NCI-H524 (cell line): ENCODE results near the gene DES.

Experiments
- DNase-seq, 2 experiments: peaks; one replicate each; lab custom pipeline; 2025; lab: John Stamatoyannopoulos, UW

The DES gene

DNA sequence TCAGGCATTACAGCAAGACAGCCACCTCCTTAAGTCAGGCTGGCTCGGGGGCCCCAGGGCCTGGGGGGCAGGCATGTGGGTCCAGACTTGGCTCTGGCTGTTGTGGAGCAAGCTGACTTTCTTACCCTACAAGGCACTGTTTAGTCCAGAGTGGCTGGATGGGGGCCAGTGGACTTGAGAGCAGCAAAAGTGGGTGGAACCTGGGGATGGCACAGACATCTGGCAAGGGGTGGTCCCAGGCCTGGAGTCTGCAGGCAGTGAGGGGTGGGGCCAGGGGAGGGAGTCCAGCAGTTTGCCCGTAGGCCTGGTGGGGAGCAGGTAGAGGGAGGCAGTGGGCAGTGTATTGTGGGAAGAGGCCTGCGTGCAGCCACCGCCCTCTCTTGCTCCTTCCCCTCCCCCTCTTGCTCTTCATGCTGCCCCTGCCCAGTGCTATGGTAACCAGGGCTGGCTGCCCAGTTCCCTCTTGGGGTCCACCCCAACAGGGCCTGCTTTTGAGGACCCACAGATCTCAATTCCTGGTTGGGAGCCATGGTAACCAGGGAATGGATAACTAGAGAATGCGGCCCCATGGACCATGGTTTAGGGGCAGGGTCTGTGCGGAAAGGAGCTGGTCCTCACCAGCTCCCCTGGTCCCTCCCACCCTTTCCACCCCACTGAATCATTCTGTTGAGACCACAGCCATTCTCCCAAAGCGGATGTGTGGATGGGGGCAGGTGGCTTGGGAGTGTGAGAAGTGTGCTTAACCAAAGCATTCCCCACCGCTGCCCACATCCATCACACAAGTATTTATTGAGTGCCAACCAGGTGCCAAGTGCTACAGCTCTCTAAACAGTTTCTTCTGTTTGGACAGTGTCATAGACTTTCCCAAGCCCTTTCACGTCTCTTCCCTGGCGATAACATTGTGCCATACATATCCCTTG lies 35.8 kb downstream of the DES start:
- DNase-seq = peak; percentile 18 to 87

DNA sequence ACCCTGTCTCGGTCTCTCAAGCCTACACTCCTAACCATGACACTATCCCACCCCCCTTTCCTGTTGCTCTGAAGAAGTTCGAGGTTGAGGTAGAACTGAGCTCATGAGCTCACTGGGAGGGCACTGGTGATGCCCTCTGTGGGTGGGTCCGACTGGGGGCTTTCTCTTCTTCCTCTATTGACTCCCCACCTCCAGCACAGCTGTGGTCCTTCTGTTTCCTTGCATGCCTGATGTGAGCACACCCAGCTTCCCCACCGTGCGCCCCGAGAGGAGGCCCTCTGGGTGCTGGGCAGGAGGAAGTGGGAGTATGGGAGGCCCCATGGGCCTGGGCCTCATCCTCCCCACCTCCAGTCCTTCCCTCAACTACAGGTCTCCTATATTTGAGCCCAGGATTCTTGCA lies 37.4 kb downstream of the DES start:
- DNase-seq = no peak

DNA sequence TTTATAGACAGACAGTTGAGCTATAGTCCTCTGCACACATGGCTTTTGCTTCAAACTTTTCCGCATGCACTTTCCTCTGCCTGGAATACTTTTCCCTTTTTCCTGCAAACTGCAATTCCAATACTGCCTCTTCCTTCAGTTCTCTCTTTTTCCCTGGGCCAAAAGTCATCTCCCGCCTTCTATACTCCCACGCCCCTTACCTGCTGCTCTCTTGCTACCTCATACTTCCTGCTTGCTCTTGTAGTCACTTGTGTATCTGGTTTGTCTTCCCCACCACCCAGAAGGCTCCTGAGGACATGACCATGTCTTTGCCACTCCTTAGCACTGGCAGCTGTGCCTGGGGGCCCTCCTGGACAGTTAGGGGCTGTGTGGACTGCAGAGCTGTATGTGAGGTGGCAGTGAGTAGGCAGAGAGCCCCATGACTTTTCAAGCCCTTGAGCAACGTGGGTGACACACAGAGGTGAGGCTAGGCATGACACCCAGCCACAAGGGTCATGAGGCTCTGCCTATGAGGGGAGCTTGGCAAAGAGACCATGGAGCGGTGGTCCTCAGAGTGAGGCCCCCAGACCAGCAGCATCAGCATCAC lies 39.7 kb downstream of the DES start:
- peak; percentile 3 to 20 for DNase-seq

DNA sequence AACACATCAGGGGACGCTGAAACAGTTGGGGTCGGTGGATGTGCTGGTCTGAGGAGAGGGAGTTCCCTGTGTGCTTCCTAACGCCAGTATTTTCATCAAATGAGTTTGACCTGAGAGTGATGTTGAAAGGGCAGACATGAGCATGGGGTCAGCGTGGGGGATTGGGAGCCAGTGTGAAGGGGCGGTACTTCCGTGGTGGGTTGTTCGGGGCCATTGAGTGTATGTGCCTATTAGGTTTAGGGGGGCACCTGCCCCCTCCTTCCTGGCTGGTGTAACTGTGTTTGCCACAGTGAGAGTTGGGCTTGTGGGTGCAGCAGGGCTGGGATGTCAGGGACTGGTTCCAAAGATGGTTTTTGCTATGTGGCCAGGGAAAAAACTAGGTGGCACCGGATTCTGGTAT lies 40.8 kb downstream of the DES start:
- no peak for DNase-seq

DNA sequence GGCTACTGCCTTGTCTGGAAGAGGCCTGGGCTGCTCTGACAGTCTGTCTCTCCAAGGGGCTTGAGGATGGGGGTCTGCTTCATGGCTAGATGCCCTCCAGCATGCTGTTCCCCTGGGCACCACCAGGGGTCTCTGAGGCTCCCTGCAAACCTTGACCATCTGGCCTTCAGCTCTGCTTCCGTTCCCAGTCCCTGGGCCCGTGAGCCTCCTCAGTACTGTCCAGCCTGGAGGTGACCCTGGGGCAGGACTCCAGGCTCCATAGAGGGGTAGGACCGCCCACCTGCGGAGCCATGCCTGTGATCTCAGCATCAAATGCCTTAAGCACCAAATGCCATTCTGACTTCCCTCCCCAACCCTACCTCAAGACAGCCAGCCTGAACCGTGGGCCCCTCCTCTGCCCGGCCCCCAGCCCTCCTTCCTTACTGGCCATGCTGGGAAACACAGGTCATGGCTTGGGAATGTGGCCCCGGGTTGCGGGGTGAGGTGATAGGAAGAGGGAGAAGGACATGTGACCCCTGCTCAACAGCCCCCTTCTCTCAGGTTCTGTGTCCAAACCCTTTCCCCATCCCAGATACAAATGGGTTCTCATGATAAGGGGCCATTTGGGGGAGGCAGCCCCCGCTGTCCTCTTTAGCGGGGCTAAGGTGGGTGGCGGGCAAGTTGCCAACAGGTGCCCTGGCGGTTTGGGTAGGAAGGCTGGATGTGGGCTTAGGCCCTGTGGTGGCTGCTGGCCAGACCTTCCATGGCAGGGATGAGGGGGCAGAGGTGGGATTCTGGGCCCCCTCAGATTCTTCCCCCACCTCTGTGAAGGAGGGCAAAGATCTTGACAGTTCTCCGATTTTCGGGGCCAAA lies 41.5 kb downstream of the DES start:
- peak; percentile 21 to 55 for DNase-seq

DNA sequence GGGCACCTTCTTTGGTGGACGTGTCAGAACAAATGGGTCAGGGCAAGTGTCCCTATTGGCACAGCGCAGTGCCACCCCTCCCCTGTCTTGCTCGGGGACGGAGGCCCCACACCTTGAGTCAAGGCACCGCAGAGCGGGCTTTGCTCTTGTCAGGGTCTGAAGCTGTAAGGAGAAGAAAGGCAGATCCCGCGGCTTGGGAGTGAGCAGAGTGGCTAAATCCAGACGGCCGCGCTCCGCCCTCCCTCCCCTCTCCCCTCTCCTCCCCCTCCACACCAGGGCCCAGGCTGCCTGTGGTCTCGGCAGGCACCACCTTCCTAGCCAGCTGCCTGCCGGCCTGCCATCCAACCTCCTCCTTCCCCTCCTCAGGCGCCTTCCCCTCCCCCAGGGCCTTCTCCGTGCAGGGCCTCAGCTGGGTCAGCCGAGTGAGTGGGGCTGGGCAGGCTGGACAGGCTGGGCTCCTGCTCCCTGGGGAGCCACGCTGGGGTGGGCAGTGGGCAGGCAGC lies 42.3 kb downstream of the DES start:
- peak; percentile 54 to 80 for DNase-seq

DNA sequence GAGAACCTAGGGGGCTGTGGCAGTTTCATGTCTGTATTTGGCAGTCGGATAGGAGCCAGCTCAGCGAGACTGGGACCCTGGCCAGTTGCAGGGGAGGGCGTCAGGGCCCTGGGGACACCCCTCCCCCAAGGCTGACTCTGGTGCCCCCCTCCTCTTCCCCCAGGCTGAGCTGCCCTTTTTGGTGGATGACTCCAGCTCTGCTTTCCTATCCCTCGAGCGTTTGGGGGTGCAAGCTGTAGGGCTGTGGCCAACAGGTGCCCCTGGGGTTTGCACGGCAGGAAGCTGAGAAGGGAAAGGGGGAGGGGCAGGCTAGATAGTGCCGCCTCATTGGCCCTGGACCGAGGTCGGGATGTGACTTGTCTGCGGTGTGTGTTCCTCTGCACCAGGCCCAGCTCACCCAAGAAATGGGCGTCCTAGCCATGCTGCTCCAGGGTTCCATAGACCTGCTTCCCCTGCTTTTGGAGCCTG lies 42.9 kb downstream of the DES start:
- DNase-seq = no peak

DNA sequence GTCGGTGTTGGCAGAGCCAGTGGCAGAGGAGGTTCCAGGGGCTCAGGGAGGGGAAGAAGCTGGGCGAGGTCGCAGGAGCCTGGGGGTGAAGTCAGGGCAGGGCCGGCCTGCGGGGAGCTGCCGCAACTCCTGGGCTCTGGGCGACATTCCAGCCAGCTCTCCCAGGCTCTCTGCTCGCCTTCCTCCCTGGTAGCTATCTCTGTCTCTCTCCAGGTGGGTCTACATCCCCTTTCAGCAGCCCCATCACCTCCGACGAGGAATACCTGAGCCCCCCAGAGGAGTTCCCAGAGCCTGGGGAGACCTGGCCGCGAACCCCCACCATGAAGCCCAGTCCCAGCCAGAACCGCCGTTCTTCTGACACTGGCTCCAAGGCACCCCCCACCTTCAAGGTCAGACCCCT lies 43.5 kb downstream of the DES start:
- no peak for DNase-seq

DNA sequence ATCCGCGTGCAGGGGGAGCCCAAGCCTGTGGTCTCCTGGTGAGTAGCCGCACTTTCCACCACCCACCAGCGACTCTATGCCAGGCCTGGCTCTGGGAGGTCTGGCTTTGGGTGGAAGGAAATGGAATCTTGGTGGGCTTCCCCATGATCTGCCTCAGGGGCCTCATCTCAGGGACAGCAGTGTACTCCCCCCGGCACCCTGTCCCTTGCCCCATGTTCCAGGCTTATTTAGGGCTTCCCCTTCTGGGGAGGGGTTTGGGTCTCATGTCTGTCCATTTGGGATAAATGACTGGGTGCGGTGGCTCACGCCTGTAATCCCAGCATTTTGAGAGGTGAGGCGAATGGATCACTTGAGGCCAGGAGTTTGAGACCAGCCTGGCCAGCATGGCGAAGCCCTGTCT lies 44.2 kb downstream of the DES start:
- no peak for DNase-seq

DNA sequence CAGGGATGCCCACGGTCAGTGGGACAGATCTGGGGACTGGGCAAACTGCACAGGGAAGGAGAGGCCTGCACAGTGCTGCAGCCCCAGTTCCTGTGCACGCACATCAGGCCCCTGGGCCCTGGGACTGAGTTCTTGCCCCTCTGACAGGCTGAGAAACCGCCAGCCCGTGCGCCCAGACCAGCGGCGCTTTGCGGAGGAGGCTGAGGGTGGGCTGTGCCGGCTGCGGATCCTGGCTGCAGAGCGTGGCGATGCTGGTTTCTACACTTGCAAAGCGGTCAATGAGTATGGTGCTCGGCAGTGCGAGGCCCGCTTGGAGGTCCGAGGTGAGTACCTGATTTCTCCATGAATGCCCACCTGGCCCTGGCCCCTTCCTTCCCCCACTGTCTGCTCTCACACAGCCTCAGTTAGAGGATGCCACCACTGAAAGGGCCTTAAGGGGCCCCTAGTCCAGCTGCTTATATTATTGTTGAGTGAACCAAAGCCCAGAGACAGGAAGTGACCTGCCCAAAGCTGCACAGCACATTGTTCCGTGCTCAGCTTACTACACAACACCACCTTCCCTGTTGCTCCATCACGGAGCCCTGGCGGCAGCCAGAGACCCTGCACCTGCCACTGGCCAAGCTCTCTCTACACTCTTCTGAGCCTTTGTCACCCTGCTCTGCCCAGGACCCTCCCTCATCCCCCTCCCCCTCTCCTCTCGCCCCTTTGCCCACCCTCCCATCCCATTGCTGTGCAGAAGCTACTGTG lies 46.3 kb downstream of the DES start:
- no peak for DNase-seq

DNA sequence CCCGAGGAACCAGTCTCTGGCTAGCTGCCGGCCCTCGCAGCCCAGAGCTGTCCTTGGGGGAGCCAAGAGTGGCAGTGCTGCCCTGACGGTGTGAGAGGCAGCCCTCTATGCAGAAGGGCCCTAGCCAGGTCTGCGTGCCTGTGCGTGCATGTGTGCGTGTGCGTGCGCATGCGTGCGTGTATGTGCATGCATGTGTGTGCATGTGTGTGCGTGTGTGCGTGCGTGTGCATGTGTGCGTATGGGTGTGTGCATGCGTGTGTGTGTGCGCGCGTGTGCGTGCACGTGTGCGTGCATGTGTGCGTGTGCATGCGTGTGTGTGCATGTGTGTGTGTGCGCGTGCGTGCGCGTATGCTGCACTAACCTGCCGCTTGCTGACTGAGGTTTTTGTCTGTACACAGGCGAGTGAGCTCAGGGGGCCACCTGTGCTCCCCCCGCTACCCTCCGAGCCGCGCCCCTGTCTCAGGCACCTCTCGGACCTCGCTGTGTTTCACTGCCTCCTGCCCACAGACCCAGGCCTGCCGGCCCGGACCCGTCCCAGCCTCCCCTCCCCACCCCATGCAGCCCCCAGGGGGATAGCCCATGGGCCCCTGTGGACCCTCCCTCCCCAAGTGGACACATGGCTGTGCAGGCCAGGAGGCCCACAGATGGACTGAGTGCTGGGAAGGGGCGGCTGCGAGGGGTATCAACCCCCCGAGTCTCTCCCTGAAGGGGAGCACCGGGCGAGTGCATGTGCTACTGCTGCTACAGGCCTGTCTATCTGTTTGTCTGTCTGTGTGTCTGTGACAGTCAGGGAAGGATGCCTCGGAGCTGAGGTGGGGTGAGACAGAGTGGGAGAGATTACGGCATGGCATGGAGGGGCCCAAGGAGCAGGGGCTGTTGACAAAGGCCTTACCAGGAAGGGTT lies 47.7 kb downstream of the DES start:
- DNase-seq = no peak

DNA sequence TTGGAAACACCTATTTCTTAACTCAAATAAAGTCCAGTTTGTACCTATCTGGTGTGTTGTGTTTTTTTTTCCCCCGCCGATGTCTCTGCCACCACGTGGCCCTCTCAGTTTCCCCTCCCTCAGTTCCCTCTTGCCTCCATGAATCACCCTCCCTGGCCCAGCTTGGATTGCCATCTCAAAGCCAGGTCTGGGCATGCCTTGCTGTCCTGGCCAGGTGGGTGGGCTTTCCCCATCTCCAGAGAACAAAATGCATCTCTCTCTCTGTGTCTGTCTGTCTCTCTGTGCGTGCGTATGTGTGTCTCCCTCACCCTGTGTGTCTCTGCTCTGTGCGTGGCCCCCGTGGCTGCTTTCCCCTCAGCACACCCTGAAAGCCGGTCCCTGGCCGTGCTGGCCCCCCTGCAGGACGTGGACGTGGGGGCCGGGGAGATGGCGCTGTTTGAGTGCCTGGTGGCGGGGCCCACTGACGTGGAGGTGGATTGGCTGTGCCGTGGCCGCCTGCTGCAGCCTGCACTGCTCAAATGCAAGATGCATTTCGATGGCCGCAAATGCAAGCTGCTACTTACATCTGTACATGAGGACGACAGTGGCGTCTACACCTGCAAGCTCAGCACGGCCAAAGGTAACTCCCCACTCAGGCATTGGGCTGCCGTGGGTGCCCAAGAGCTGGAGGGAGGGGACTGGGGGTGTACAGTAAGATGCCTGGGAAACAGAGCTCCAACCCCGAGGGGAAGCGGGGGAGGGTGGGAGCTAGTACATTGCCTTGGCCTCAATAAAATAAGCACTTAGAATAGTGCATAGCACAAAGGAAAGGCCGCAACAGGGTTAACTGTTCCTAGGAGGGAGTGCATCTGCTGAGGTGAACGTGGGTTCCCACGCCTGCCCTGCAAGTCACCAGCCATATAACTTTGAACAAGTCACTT lies 48.9 kb downstream of the DES start:
- DNase-seq = no peak

DNA sequence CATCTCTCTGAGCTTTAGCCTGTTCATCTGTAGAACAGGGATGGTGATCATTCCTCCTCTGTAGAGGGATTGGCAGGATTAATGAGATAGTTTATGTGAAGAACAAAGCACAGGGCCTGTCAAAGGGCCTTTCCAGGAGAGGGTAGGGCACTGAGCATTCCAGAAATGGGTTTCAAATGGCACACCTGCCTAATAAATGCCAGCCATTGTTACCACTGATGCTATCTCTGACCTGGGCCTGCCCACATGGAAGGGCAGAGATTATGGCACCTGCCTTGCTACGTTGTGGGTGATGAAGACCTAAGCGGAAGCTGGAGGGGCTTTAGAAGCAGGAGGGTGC lies 49.5 kb downstream of the DES start:
- DNase-seq = no peak

DNA sequence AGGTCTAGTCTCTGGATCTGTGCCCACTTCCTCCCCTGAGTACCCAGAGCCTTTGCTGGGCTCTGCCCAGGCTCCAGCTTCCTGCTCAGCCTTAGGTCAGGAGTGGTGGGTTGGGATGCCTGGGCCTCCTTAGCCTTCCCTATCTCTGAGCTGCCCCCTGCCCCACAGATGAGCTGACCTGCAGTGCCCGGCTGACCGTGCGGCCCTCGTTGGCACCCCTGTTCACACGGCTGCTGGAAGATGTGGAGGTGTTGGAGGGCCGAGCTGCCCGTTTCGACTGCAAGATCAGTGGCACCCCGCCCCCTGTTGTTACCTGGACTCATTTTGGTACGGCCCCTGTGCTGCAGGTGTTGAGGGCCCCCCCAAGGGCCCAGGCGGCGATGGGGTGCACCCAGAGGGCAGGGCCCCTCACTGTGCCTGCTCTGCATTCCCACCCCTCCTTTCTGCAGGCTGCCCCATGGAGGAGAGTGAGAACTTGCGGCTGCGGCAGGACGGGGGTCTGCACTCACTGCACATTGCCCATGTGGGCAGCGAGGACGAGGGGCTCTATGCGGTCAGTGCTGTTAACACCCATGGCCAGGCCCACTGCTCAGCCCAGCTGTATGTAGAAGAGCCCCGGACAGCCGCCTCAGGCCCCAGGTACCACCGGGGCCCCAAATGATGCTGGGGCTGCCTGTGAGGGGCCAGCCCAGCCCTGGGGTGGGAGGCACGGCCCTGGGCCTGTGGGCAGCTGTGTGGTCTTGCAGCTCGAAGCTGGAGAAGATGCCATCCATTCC lies 50.4 kb downstream of the DES start:
- no peak for DNase-seq

DNA sequence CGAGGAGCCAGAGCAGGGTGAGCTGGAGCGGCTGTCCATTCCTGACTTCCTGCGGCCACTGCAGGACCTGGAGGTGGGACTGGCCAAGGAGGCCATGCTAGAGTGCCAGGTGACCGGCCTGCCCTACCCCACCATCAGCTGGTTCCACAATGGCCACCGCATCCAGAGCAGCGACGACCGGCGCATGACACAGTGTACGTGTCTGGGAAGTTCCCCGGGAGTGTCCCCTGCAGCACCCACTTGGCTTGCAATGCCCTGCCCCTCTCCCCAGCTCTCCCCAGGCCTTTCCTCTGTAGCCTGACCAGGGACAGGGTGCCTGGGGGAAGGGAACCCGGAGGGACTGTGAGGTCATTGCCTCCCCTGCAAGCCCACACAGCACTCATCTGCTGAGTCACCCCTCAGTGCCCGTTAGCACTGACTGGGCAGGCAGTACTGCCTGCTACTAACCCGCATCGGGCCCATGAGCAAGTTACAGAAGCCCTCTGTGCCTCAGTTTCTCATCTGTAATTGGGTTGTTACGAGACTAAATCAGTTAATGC lies 51.1 kb downstream of the DES start:
- no peak for DNase-seq

DNA sequence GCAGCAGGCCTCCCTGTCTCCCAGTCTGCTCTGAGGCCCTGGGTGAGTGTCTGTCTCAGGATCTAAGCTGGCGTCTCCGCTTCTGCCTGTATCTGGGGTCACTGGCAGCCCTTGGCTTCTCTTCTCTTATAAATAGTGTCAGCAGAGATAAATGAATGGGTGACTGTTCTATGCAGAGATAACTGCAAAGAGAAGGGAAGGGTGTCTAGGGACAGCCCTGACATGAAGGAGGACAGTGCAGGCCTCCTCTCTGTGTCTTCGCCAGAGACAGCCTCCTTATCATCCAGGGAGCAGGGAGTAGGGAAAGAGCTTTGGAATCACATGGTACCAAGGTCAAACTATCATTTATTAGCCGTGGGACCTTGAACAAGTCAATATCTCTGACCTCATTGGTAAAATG lies 52.3 kb downstream of the DES start:
- DNase-seq = no peak

DNA sequence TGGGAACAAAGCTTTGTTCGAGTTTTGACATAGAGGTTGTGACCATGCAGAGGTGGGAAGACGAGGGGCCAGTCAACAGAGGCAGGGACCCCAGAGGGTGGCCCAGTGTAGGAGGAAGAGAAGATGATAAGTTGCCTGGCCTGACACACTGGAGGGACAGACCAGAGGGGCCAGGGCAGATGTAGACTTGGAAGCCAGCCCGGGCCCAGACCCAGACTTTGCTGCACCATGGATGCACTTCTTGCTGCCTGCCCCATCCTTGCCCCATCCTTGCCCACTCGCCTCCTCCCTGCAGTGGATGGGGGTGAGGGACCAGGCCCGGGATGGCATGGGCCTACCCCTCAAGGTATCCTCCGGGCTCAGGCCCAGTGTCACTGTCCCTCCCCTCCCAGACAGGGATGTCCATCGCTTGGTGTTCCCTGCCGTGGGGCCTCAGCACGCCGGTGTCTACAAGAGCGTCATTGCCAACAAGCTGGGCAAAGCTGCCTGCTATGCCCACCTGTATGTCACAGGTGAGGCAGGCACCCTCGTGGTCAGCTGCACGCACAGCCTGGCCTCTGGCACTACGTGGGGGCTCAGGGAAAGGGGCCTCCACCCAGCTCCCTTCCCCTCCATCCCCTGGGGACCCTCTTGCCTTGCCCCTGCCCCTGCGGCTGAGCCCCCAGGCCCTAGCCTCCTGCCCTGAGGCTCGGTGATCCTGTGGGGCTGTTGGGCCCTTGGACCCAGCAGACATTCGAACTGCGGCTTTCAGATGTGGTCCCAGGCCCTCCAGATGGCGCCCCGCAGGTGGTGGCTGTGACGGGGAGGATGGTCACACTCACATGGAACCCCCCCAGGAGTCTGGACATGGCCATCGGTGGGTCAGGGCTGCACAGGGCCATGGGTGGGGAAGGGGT lies 53.5 kb downstream of the DES start:
- DNase-seq = no peak
